CD4-positive, alpha-beta T cell treated with Interleukin-6 at 100 ng/mL for 8 hours (primary cell): Measurements from ENCODE around the gene MAP7D1.
"Not testable (repeated sequence)": the region's sequence is repeated elsewhere in the genome, so short reads cannot be mapped to it uniquely, and the experiment has no call there.

Experiments used
- DNase-seq: peaks from one replicate; pipeline ENCODE4 v3.0.0-alpha.2; 2020; ENCODE audit warnings: mixed read lengths, low spot score

MAP7D1 gene

GRCh38 chr1:36203554-36204346 is 47.8 kb downstream of the MAP7D1 start:
- no peak for DNase-seq

GRCh38 chr1:36204347-36204909 is 48.5 kb downstream of the MAP7D1 start:
- no peak for DNase-seq

- DNase-seq, result no peak
Measured at GRCh38 chr1:36206323-36206858, 50.4 kb downstream of the MAP7D1 start.

GRCh38 chr1:36207339-36207738 is 51.4 kb downstream of the MAP7D1 start:
- no peak for DNase-seq

- no peak for DNase-seq
Measured at GRCh38 chr1:36208978-36209703, 53.2 kb downstream of the MAP7D1 start.

- no peak for DNase-seq
Measured at GRCh38 chr1:36211307-36211706, 55.3 kb downstream of the MAP7D1 start.

- DNase-seq, result no peak
Measured at GRCh38 chr1:36211841-36212240, 55.9 kb downstream of the MAP7D1 start.

- DNase-seq, result no peak
Measured at GRCh38 chr1:36212782-36213181, 56.8 kb downstream of the MAP7D1 start.

- DNase-seq, result no peak
Measured at GRCh38 chr1:36217670-36218069, 61.7 kb downstream of the MAP7D1 start.

- DNase-seq, result not testable (repeated sequence)
Measured at GRCh38 chr1:36221901-36222300, 65.9 kb downstream of the MAP7D1 start.

GRCh38 chr1:36222481-36223380 is 66.8 kb downstream of the MAP7D1 start:
- DNase-seq, result no peak

GRCh38 chr1:36223381-36223995 is 67.5 kb downstream of the MAP7D1 start:
- peak; percentile 55 for DNase-seq

GRCh38 chr1:36223996-36224536 is 68.1 kb downstream of the MAP7D1 start, which contains the start of gene THRAP3:
THRAP3 (plus strand) TSS chr1:36224443; CDS start chr1:36282564, 58,121 bp downstream.
- peak; percentile 100 for DNase-seq

- DNase-seq, result no peak
Measured at GRCh38 chr1:36224537-36225282, 68.8 kb downstream of the MAP7D1 start.

GRCh38 chr1:36225283-36225899 is 69.4 kb downstream of the MAP7D1 start:
- DNase-seq, result no peak

GRCh38 chr1:36230279-36230678 is 74.3 kb downstream of the MAP7D1 start:
- DNase-seq, result not testable (repeated sequence)
